MCF 10A (cell line): ENCODE data around the gene ATP1B1. TPM values are rescaled to one million over a fixed set of nuclear protein-coding genes. Genes with fewer than 3 reads are reported as not detected.

Experiments used
- Bru-seq: library from RNA; stranded (reverse); fragments of 400-500 nt; gene quantifications from one replicate; lab custom pipeline; 2021; lab: Mats Ljungman, UMichigan
- BruChase-seq, 2 experiments: library from RNA; stranded (reverse); fragments of 400-500 nt; gene quantifications; one replicate each; lab custom pipeline; 2021; lab: Mats Ljungman, UMichigan
- BruUV-seq: library from RNA; stranded (reverse); fragments of 400-500 nt; replicated peaks from 2 replicates; lab custom pipeline; 2021; lab: Mats Ljungman, UMichigan
- CTCF ChIA-PET: fragments of 300-600 bp; sonication (Branson Sonifier 250); formaldehyde crosslinking; extraction: SDS; loops from one replicate; lab custom pipeline; 2021; ENCODE audit warnings: antibody characterized with exemption, inconsistent platforms; lab: Yijun Ruan, JAX
- POLR2A ChIA-PET: fragments of 300-600, 350-650 bp; sonication (Branson Sonifier 250); formaldehyde crosslinking; extraction: SDS; loops from one replicate; lab custom pipeline; 2020; ENCODE audit warnings: antibody characterized with exemption, inconsistent platforms; lab: Yijun Ruan, JAX
- DNase-seq: peaks from one replicate; pipeline ENCODE4 v3.0.0-alpha.2; 2018; ENCODE audit not compliant: unreplicated experiment
- H3K27ac Mint-ChIP-seq: one replicate; pipeline ENCODE4 v1.8.0; 2022; ENCODE audit warnings: mild to moderate bottlenecking, low read depth, mixed read lengths; ENCODE audit not compliant: unreplicated experiment
- H3K27me3 Mint-ChIP-seq: one replicate; pipeline ENCODE4 v1.8.0; 2022; ENCODE audit warnings: mixed read lengths; ENCODE audit not compliant: insufficient read depth, unreplicated experiment
- H3K36me3 Mint-ChIP-seq: one replicate; pipeline ENCODE4 v1.8.0; 2022; ENCODE audit warnings: mild to moderate bottlenecking, moderate library complexity, mixed read lengths; ENCODE audit not compliant: insufficient read depth, unreplicated experiment
- H3K4me1 Mint-ChIP-seq: one replicate; pipeline ENCODE4 v1.8.0; 2022; ENCODE audit warnings: mixed read lengths; ENCODE audit not compliant: insufficient read depth, unreplicated experiment
- H3K4me3 Mint-ChIP-seq: one replicate; pipeline ENCODE4 v1.8.0; 2022; ENCODE audit warnings: mild to moderate bottlenecking, moderate library complexity, mixed read lengths; ENCODE audit not compliant: unreplicated experiment
- H3K9me3 Mint-ChIP-seq: one replicate; pipeline ENCODE4 v1.8.0; 2022; ENCODE audit warnings: mixed read lengths; ENCODE audit not compliant: unreplicated experiment
- CTCF ChIP-seq: fragments of 200-600 bp; IDR thresholded peaks from one replicate; pipeline ENCODE4 v1.8.0; 2022; ENCODE audit warnings: antibody characterized with exemption, mild to moderate bottlenecking; ENCODE audit not compliant: unreplicated experiment
- intact Hi-C: fragments of 100-400 bp; cut with micrococcal nuclease; formaldehyde crosslinking; loops from 2 replicates; pipeline ENCODE4 v1.14.1; 2022
- long read RNA-seq: library from polyadenylated mRNA; stranded (forward); transcript quantifications from one replicate; pipeline ENCODE4 v2.0.0, GENCODE V29; 2022
- total RNA-seq: library from RNA; stranded (reverse); gene quantifications from 2 replicates; pipeline ENCODE4 v1.2.3, GENCODE V29; 2022

ATP1B1 gene
- total RNA-seq (20.0 and 24.4 TPM in 2 replicates), Bru-seq, nascent RNA (percentile 71 among the genes with signal in this experiment), BruChase-seq, experiment 1, labeled RNA remaining after a 6-hour chase (percentile 86 among the genes with signal in this experiment), BruChase-seq, experiment 2, labeled RNA remaining after a 2-hour chase (percentile 72 among the genes with signal in this experiment)
- long read RNA-seq, partial matches to known transcripts = 1 of 8 reads
- long read RNA-seq, other reads (novel, unspliced or antisense) = 3 of 8 reads

- H3K36me3 Mint-ChIP-seq = peaks cover 11% of the 10 kb centered on the region
- no peaks in the 10 kb centered on the region for H3K27me3 Mint-ChIP-seq
- TF ChIP-seq CTCF = peak; percentile 60
- POLR2A ChIA-PET = interaction anchor here (0.6 to 6.8 kb wide), 18 partner anchors 10 to 473 kb away, joined by 3 to 96 read pairs (median 4); partner anchors contain the start of genes BLZF1 and NME7
- no TSS peak for BruUV-seq
- H3K4me1 Mint-ChIP-seq = peaks cover 49% of the 10 kb centered on the region
- H3K4me3 Mint-ChIP-seq = peak within 1 kb of the TSS; percentile 80
- CTCF ChIA-PET = interaction anchor here (0.7 to 10.2 kb wide), 8 partner anchors 10 to 504 kb away, joined by 3 to 135 read pairs (median 4); no protein-coding TSS in a partner anchor
- intact Hi-C loops = no loop called here
- H3K27ac Mint-ChIP-seq = peak within 1 kb of the TSS; percentile 96
- DNase-seq = peak; percentile 92
- H3K9me3 Mint-ChIP-seq = no peaks in the 10 kb centered on the region
Observed at GRCh38 chr1:169106095-169106920, at the start of gene ATP1B1. Gene ATP1B1 (plus strand): TSS chr1:169106690. CDS start chr1:169106830, 140 bp downstream.

- no TSS peak for BruUV-seq
- Mint-ChIP-seq H3K27me3 (no peaks in the 10 kb centered on the region), H3K4me3 (no peak overlapping the region), H3K27ac (peak overlapping the region; percentile 79), H3K36me3 (no peaks in the 10 kb centered on the region), H3K4me1 (peaks cover 23% of the 10 kb centered on the region), H3K9me3 (no peaks in the 10 kb centered on the region)
- ChIA-PET CTCF (interaction anchor here (0.5 to 1.2 kb wide), 4 partner anchors 23 to 423 kb away, joined by 3 to 5 read pairs (median 3); no protein-coding TSS in a partner anchor), POLR2A (interaction anchor here (0.8 to 6.4 kb wide), 9 partner anchors 13 to 430 kb away, joined by 3 to 51 read pairs (median 7); partner anchors contain the start of genes ATP1B1, BLZF1 and NME7)
- TF ChIP-seq CTCF = no peak
- intact Hi-C loops = no loop called here
- DNase-seq = peak; percentile 52
Observed at GRCh38 chr1:169059421-169059820, 47.1 kb upstream of the ATP1B1 start.

GRCh38 chr1:169060043-169060722, 46.3 kb upstream of the ATP1B1 start:
- peak overlapping the region; percentile 79 for H3K27ac Mint-ChIP-seq
- intact Hi-C loops = loop anchor here (2.0 kb wide), 1 partner anchor 49 kb away; no protein-coding TSS in a partner anchor

More at GRCh38 chr1:169060043-169060722, 46.3 kb upstream of the ATP1B1 start:
- Mint-ChIP-seq H3K9me3 (no peaks in the 10 kb centered on the region), H3K36me3 (no peaks in the 10 kb centered on the region), H3K4me1 (peaks cover 23% of the 10 kb centered on the region), H3K27me3 (no peaks in the 10 kb centered on the region), H3K4me3 (peak overlapping the region; percentile 11)
- peak; percentile 96 for DNase-seq
- CTCF ChIA-PET = interaction anchor here (0.5 to 2.0 kb wide), 11 partner anchors 12 to 938 kb away, joined by 3 to 9 read pairs (median 4); no protein-coding TSS in a partner anchor
- TF ChIP-seq CTCF = no peak
- POLR2A ChIA-PET = interaction anchor here (0.6 to 6.4 kb wide), 14 partner anchors 9 to 431 kb away, joined by 3 to 51 read pairs (median 4); partner anchors contain the start of genes ATP1B1, BLZF1 and NME7
- TSS peak; percentile 99 for BruUV-seq
